Calu3 (cell line): Measurements from ENCODE around the gene RDH5. TPM values are rescaled to one million over a fixed set of nuclear protein-coding genes. Genes with fewer than 3 reads are reported as not detected.

Experiments
- BruUV-seq: library from RNA; stranded (reverse); fragments of 400-500 nt; replicated peaks from 2 replicates; lab custom pipeline; 2021; lab: Mats Ljungman, UMichigan
- CTCF ChIA-PET: fragments of 300-600 bp; sonication (Branson Sonifier 250); formaldehyde crosslinking; loops from one replicate; lab custom pipeline; 2022; ENCODE audit warnings: antibody characterized with exemption; lab: Charles Lee
- DNase-seq: peaks from one replicate; pipeline ENCODE4 v3.0.0; 2022
- H3K27ac Mint-ChIP-seq: one replicate; pipeline ENCODE4 v1.8.0; 2022; ENCODE audit warnings: mixed read lengths; ENCODE audit not compliant: unreplicated experiment
- H3K27me3 Mint-ChIP-seq: one replicate; pipeline ENCODE4 v1.8.0; 2022; ENCODE audit warnings: mixed read lengths; ENCODE audit not compliant: unreplicated experiment
- H3K36me3 Mint-ChIP-seq: one replicate; pipeline ENCODE4 v1.8.0; 2022; ENCODE audit warnings: mild to moderate bottlenecking, moderate library complexity, mixed read lengths; ENCODE audit not compliant: insufficient read depth, unreplicated experiment
- H3K4me1 Mint-ChIP-seq: one replicate; pipeline ENCODE4 v1.8.0; 2022; ENCODE audit warnings: mild to moderate bottlenecking, low read depth, mixed read lengths; ENCODE audit not compliant: unreplicated experiment
- H3K4me3 Mint-ChIP-seq: one replicate; pipeline ENCODE4 v1.8.0; 2022; ENCODE audit warnings: mild to moderate bottlenecking, low read depth, moderate library complexity, mixed read lengths; ENCODE audit not compliant: unreplicated experiment
- H3K9me3 Mint-ChIP-seq: one replicate; pipeline ENCODE4 v1.8.0; 2022; ENCODE audit warnings: low read depth, mixed read lengths; ENCODE audit not compliant: unreplicated experiment
- CTCF ChIP-seq: fragments of 200-600 bp; IDR thresholded peaks from one replicate; pipeline ENCODE4 v1.8.0; 2022; ENCODE audit warnings: antibody characterized with exemption; ENCODE audit not compliant: unreplicated experiment
- intact Hi-C: fragments of 100-400 bp; cut with micrococcal nuclease; formaldehyde crosslinking; loops from one replicate; pipeline ENCODE4 v1.10.0; 2022; ENCODE audit not compliant: unreplicated experiment
- total RNA-seq: library from RNA; stranded (reverse); gene quantifications from 2 replicates; pipeline ENCODE4 v1.2.3, GENCODE V29; 2022

RDH5 gene
- total RNA-seq, 1 experiment from 2014 or later = 11.2 TPM

DNA sequence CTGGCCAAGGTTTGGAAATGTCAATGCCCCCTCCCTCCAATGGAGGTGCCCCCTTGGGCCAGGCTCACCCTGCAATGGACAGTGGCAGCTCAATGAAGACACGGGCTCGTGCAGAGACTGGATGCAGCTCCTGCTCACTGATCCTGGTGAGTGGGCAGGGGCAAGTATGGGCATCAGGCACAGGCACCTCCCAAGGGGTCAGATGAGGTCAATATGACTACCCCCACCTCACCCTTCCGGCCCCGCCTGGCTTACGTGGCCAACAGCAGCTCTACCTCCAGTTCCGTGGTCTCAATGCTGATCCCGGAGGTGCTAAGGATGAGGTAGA is 26.0 kb upstream of the RDH5 start:
- BruUV-seq = no TSS peak
- CTCF ChIA-PET = interaction anchor here (0.6 kb wide), 1 partner anchor 12 kb away, joined by 4 read pairs; no protein-coding TSS in a partner anchor
- Mint-ChIP-seq H3K9me3 (no peaks in the 10 kb centered on the region), H3K27me3 (peaks cover 35% of the 10 kb centered on the region), H3K4me1 (no peaks in the 10 kb centered on the region), H3K36me3 (no peaks in the 10 kb centered on the region), H3K4me3 (no peak overlapping the region), H3K27ac (no peak overlapping the region)
- no peak for DNase-seq
- no peak for TF ChIP-seq CTCF
- intact Hi-C loops = no loop called here

DNA sequence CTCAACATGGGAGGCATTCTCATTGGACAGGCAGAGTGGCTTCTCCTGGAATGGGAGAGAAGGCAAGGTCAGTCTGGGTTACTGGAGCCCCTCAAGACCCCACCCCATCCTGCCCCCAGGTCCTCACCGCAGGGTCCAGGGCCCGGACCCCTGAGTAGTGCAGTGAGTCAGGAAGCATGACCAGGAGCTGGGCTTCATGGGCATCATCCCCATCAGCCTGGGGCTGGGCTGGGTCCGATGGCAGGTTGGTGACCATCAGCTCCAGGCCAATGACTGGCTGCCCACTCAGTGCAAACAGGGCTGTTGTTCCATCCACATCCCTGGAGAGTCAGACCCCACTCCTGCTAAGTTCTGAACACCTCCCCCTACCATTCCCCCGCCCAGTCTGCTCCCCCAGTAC is 25.5 kb upstream of the RDH5 start:
- no TSS peak for BruUV-seq
- CTCF ChIA-PET = no interaction called here
- Mint-ChIP-seq H3K36me3 (no peaks in the 10 kb centered on the region), H3K27me3 (peaks cover 40% of the 10 kb centered on the region), H3K9me3 (no peaks in the 10 kb centered on the region), H3K4me3 (no peak overlapping the region), H3K27ac (no peak overlapping the region), H3K4me1 (no peaks in the 10 kb centered on the region)
- intact Hi-C loops = no loop called here
- TF ChIP-seq CTCF = no peak
- no peak for DNase-seq

DNA sequence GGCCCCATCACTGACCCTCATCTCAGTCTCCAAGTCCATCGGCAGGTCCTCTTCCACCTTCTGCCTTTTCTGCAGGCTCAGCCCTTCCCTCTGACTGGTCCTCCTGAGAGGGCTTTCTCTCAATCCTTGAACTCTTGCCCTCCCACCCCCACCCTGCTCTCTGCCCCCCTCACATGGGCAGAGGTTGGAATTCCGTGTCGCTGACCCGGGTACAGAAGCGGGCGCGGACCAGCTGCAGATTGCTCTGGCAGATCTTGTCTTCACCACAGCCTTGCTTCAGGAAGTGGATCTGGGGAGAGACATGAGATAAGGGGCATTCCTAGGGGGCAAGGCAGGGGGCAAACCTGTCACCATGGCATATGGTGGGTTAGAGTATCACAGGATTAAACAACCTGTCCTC is 24.8 kb upstream of the RDH5 start:
- no peaks in the 10 kb centered on the region for H3K4me1 Mint-ChIP-seq
- H3K27ac Mint-ChIP-seq = no peak overlapping the region
- DNase-seq = no peak
- BruUV-seq = no TSS peak
- peaks cover 47% of the 10 kb centered on the region for H3K27me3 Mint-ChIP-seq
- H3K4me3 Mint-ChIP-seq = no peak overlapping the region
- H3K36me3 Mint-ChIP-seq = no peaks in the 10 kb centered on the region
- CTCF ChIA-PET = interaction anchor here (0.6 to 1.4 kb wide), 2 partner anchors 10 to 1796 kb away, joined by 3 to 4 read pairs; no protein-coding TSS in a partner anchor
- no peak for TF ChIP-seq CTCF
- H3K9me3 Mint-ChIP-seq = no peaks in the 10 kb centered on the region
- intact Hi-C loops = no loop called here

DNA sequence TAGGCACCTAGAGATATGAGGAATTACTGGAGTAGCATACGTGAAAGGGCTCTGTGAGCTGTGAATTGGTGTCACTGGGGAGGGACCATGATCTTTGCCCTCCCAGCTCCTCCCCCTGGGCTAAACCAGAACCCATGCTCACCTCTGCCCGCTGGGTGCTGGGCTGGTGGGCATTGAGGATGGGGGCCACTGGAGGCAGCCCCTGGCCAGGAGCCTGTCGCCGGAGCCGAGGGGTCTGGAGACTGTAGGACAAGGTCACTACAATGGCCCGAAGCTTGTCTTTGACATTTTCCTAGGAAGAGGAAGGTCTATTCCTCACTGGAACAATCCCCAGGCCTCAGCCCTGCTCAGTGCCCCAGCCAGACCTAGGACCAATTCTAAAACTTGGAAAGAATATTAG is 24.1 kb upstream of the RDH5 start:
- H3K4me3 Mint-ChIP-seq = no peak overlapping the region
- H3K4me1 Mint-ChIP-seq = no peaks in the 10 kb centered on the region
- no peaks in the 10 kb centered on the region for H3K36me3 Mint-ChIP-seq
- intact Hi-C loops = no loop called here
- H3K27ac Mint-ChIP-seq = no peak overlapping the region
- no peak for DNase-seq
- no peak for TF ChIP-seq CTCF
- BruUV-seq = no TSS peak
- CTCF ChIA-PET = interaction anchor here (0.6 to 1.4 kb wide), 4 partner anchors 10 to 372 kb away, joined by 3 to 4 read pairs (median 3); a partner anchor contains a TSS
- H3K27me3 Mint-ChIP-seq = peaks cover 52% of the 10 kb centered on the region
- H3K9me3 Mint-ChIP-seq = no peaks in the 10 kb centered on the region
